IPS DF 6.9 (cell line): ENCODE results near the gene MIEF2.

ENCODE experiments used
- DNase-seq: peaks from one replicate; pipeline ENCODE4 v3.0.0-alpha.2; 2013; ENCODE audit warnings: low read depth, low spot score
- H3K27ac ChIP-seq: one replicate; pipeline ENCODE4 v1.5.1; 2013; ENCODE audit warnings: low read length, control low read depth
- H3K27me3 ChIP-seq: 2 replicates; pipeline ENCODE4 v1.6.1; 2013; ENCODE audit warnings: mild to moderate bottlenecking, low read length; ENCODE audit not compliant: control insufficient read depth, insufficient read depth
- H3K36me3 ChIP-seq: 2 replicates; pipeline ENCODE4 v1.6.1; 2013; ENCODE audit warnings: low read length; ENCODE audit not compliant: control insufficient read depth, insufficient read depth
- H3K4me1 ChIP-seq: 2 replicates; pipeline ENCODE4 v1.6.1; 2013; ENCODE audit warnings: low read length; ENCODE audit not compliant: control insufficient read depth, insufficient read depth
- H3K4me3 ChIP-seq: 2 replicates; pipeline ENCODE4 v1.5.1; 2013; ENCODE audit warnings: mild to moderate bottlenecking, low read length
- H3K9me3 ChIP-seq: 2 replicates; pipeline ENCODE4 v1.6.1; 2013; ENCODE audit warnings: low read length, inconsistent platforms; ENCODE audit not compliant: control insufficient read depth, insufficient read depth
- WGBS: extraction: QIAGEN DNeasy Blood & Tissue Kit; methylation state at CpG from one replicate; pipeline ENCODE4 v1.1.7; 2013; ENCODE audit warnings: mixed read lengths, missing lambda C conversion rate; ENCODE audit not compliant: insufficient read length, insufficient coverage; 5-methylcytosine and 5-hydroxymethylcytosine counted together

Gene MIEF2

GRCh38 chr17:18256776-18257175 lies 3.7 kb upstream of the MIEF2 start:
- peaks cover 6% of the 10 kb centered on the region for H3K4me1 ChIP-seq
- DNase-seq = no peak
- H3K36me3 ChIP-seq = peaks cover 32% of the 10 kb centered on the region
- H3K27me3 ChIP-seq = no peaks in the 10 kb centered on the region
- no peak overlapping the region for H3K27ac ChIP-seq
- no peaks in the 10 kb centered on the region for H3K9me3 ChIP-seq
- no peak overlapping the region for H3K4me3 ChIP-seq
- no CpG with 5 or more reads among the region's 7 CpGs for WGBS

- Histone ChIP-seq H3K27ac (no peak overlapping the region), H3K4me1 (peaks cover 6% of the 10 kb centered on the region), H3K27me3 (no peaks in the 10 kb centered on the region), H3K9me3 (no peaks in the 10 kb centered on the region), H3K4me3 (peak overlapping the region; percentile 92; the same call in 1 of the 2 replicates), H3K36me3 (peaks cover 25% of the 10 kb centered on the region)
- DNase-seq = no peak
- no CpG with 5 or more reads among the region's 18 CpGs for WGBS
Measured at GRCh38 chr17:18257268-18257981, 3.0 kb upstream of the MIEF2 start.

GRCh38 chr17:18257982-18258355 lies 2.5 kb upstream of the MIEF2 start:
- no peak overlapping the region for H3K27ac ChIP-seq
- peaks cover 6% of the 10 kb centered on the region for H3K4me1 ChIP-seq
- no peak for DNase-seq
- no CpG with 5 or more reads among the region's 16 CpGs for WGBS
- peak overlapping the region; percentile 92 for H3K4me3 ChIP-seq
- peaks cover 23% of the 10 kb centered on the region for H3K36me3 ChIP-seq
- H3K27me3 ChIP-seq = no peaks in the 10 kb centered on the region
- H3K9me3 ChIP-seq = no peaks in the 10 kb centered on the region

GRCh38 chr17:18258356-18259038 lies 2.0 kb upstream of the MIEF2 start, which contains the start of gene FLII:
Gene FLII (minus strand): TSS chr17:18258738. CDS start chr17:18258690, 48 bp downstream.
- H3K4me3 ChIP-seq = peak within 1 kb of the TSS; percentile 92
- H3K4me1 ChIP-seq = peaks cover 6% of the 10 kb centered on the region
- H3K9me3 ChIP-seq = no peaks in the 10 kb centered on the region
- H3K36me3 ChIP-seq = peaks cover 24% of the 10 kb centered on the region
- DNase-seq = no peak
- H3K27ac ChIP-seq = no peak within 1 kb of the TSS
- WGBS = no CpG with 5 or more reads among the region's 71 CpGs
- H3K27me3 ChIP-seq = no peaks in the 10 kb centered on the region

- no peaks in the 10 kb centered on the region for H3K27me3 ChIP-seq
- peaks cover 6% of the 10 kb centered on the region for H3K4me1 ChIP-seq
- WGBS = no CpG with 5 or more reads among the region's 22 CpGs
- no peak overlapping the region for H3K27ac ChIP-seq
- H3K36me3 ChIP-seq = peaks cover 24% of the 10 kb centered on the region
- H3K9me3 ChIP-seq = no peaks in the 10 kb centered on the region
- peak overlapping the region; percentile 8; the same call in 1 of the 2 replicates for H3K4me3 ChIP-seq
- DNase-seq = no peak
Measured at GRCh38 chr17:18259621-18260331, 686 bp upstream of the MIEF2 start.

- WGBS = no CpG with 5 or more reads among the region's 16 CpGs
- H3K27me3 ChIP-seq = no peaks in the 10 kb centered on the region
- H3K4me3 ChIP-seq = peak overlapping the region; percentile 85
- no peaks in the 10 kb centered on the region for H3K9me3 ChIP-seq
- H3K4me1 ChIP-seq = peaks cover 6% of the 10 kb centered on the region
- H3K27ac ChIP-seq = no peak overlapping the region
- peaks cover 25% of the 10 kb centered on the region for H3K36me3 ChIP-seq
- no peak for DNase-seq
Measured at GRCh38 chr17:18261146-18261515, 669 bp downstream of the MIEF2 start.

- Histone ChIP-seq H3K36me3 (peaks cover 21% of the 10 kb centered on the region), H3K4me1 (peaks cover 6% of the 10 kb centered on the region), H3K9me3 (no peaks in the 10 kb centered on the region), H3K27me3 (no peaks in the 10 kb centered on the region), H3K27ac (no peak overlapping the region), H3K4me3 (peak overlapping the region; percentile 85; the same call in 1 of the 2 replicates)
- WGBS = no CpG with 5 or more reads among the region's 3 CpGs
- no peak for DNase-seq
Measured at GRCh38 chr17:18261659-18262058, 1.2 kb downstream of the MIEF2 start.

- no CpG with 5 or more reads among the region's 2 CpGs for WGBS
- DNase-seq = no peak
- Histone ChIP-seq H3K27ac (no peak overlapping the region), H3K4me3 (no peak overlapping the region), H3K9me3 (no peaks in the 10 kb centered on the region), H3K36me3 (peaks cover 21% of the 10 kb centered on the region), H3K4me1 (peaks cover 6% of the 10 kb centered on the region), H3K27me3 (no peaks in the 10 kb centered on the region)
Measured at GRCh38 chr17:18262111-18262510, 1.6 kb downstream of the MIEF2 start.

GRCh38 chr17:18262641-18263040 lies 2.2 kb downstream of the MIEF2 start:
- Histone ChIP-seq H3K27ac (no peak overlapping the region), H3K4me3 (no peak overlapping the region), H3K9me3 (no peaks in the 10 kb centered on the region), H3K36me3 (peaks cover 21% of the 10 kb centered on the region), H3K27me3 (no peaks in the 10 kb centered on the region), H3K4me1 (peaks cover 3% of the 10 kb centered on the region; the same call in 1 of the 2 replicates)
- no peak for DNase-seq
- WGBS = no CpG with 5 or more reads among the region's 12 CpGs

- peaks cover 21% of the 10 kb centered on the region for H3K36me3 ChIP-seq
- WGBS = no CpG with 5 or more reads among the region's 50 CpGs
- no peaks in the 10 kb centered on the region for H3K9me3 ChIP-seq
Measured at GRCh38 chr17:18263885-18264682, 3.6 kb downstream of the MIEF2 start.

More at GRCh38 chr17:18263885-18264682, 3.6 kb downstream of the MIEF2 start:
- Histone ChIP-seq H3K4me1 (peaks cover 3% of the 10 kb centered on the region; the same call in 1 of the 2 replicates), H3K27ac (no peak overlapping the region), H3K4me3 (no peak overlapping the region), H3K27me3 (no peaks in the 10 kb centered on the region)
- DNase-seq = no peak
